Measurements from ENCODE around the gene CDH4.

CDH4 gene

DNA sequence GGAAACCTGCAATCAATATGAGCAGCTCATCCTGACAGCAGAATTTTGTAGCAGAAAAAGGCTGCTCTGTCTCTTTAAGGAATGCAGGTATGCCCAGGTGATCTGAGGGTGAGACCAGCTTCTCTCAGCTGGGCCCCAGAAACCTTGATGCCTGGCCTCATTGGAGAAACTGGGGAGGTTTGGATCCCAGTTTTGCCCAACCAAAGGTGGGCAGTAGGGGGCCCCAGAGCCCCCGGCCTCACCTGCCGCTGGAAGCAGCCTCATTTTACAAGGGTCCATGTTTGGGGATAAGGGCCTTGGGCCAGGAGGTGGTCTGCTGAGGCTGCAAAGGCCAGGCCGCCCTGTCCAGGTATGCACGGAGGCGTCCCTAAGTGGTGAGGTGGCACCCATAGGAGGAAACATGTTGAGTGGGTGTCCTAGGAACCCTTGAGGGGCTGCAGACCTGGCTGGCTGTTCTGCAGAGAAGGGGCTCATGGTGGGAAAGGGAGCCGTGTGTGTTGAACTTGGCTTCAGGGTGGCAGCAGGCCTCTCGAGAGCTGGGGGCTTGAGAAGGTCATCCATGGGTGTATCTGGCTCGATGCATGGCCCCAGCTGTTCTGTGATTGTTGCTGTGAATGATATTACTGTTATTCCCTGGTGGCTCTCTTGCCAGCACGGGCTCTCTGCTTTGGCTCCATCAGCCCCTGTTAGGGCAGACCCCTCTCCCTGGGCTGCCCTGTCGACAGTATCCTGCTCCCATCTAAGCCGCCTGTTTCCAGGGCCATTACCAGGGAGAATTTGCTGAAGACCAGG is 208.4 kb downstream of the CDH4 start:
- DNase-seq (ENCODE audit: low spot score) = no peak
- TF ChIP-seq, protein P1, sequence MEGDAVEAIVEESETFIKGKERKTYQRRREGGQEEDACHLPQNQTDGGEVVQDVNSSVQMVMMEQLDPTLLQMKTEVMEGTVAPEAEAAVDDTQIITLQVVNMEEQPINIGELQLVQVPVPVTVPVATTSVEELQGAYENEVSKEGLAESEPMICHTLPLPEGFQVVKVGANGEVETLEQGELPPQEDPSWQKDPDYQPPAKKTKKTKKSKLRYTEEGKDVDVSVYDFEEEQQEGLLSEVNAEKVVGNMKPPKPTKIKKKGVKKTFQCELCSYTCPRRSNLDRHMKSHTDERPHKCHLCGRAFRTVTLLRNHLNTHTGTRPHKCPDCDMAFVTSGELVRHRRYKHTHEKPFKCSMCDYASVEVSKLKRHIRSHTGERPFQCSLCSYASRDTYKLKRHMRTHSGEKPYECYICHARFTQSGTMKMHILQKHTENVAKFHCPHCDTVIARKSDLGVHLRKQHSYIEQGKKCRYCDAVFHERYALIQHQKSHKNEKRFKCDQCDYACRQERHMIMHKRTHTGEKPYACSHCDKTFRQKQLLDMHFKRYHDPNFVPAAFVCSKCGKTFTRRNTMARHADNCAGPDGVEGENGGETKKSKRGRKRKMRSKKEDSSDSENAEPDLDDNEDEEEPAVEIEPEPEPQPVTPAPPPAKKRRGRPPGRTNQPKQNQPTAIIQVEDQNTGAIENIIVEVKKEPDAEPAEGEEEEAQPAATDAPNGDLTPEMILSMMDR (IDR thresholded peaks at IDR 0.05; ENCODE audit: extremely low read depth, missing control alignments) = no peak

DNA sequence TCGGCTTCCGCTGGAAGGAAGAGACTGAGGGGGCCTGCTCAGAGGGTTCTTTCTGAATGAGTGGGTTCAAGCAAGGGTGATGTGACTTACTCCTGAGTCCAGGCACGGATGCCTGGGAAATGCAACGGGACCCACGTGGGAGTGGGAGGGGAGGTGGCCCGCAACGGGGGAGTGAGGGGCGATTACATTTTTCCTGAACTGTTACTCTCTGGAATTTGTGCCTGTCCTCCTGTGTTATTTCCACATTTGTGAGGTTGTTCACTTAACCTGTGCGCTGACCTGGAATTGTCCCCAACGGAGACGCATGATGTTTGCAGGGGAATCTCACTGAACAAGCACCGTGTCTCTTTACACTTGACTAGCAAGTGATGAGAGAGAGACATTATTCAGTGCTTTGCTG is 209.4 kb downstream of the CDH4 start:
- TF ChIP-seq, protein P1 (IDR thresholded peaks at IDR 0.05; ENCODE audit: extremely low read depth, missing control alignments) = no peak
- DNase-seq (ENCODE audit: low spot score) = no peak

DNA sequence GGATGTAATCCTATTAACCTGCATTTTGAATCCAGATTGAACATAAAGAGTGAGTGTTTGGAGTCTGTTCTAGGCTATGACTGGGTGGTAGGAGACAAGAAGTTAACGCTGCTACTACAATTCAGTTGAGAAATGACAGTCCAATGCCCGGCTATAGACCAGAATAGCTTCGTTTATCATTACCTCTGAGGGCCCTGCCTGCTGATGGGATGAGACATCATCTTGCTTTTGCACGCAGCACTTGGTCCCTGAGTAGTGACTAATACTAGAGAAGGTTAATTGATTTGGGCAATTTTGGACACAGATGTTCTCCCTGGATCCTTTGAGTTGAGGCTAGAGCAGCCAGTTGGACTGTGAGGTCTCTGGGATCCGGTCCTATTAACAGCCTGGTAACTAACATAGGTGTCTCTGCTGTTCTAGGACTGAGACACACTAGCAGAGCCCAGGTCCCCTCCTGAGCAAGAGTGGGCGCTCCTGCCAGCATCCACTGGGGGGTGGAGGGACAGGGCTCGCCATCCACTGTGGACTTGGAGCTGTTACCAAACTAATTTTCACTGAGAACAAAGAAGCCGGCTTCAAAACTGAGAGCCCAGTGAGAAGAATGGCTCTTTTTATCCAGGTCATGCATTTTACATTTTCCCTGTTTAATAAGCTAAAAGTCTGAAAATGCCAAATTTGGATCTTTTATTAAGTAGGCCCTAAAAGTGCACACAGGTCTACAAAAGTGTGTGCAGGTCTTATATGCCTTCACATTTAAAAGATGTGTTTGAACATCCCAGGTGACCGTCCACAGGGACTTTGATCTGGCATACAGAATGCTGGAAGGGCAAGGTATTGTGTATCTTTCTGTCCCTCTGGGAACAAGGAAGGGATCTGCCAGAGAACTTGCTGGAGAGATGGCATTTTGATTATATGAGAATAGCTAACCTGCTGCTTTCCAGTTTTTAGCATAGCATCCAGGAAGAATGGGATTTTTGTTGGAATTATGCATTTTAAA is 212.5 kb downstream of the CDH4 start:
- DNase-seq (ENCODE audit: low spot score) = no peak
- TF ChIP-seq, protein P1 (IDR thresholded peaks at IDR 0.05; ENCODE audit: extremely low read depth, missing control alignments) = no peak

DNA sequence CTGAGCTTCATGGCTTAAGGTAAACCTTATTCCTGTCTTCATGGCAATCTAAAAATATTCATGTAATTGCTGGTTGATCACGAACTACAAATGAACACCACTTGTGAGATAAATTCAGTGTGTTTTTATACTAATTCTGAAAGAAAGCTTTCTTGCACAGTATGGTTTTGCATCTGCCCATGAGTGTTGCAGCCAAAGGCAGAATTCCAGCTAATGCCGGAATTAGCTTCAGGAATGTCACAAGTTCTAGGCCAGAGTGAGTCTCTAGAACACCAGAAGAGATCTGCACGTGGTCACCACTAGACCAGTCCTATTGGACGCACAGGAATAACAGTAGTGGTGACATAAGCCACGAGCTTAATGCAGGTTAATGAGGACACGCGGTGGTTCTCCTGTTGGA is 223.7 kb downstream of the CDH4 start:
- TF ChIP-seq, protein P1 (IDR thresholded peaks at IDR 0.05; ENCODE audit: extremely low read depth, missing control alignments) = no peak

DNA sequence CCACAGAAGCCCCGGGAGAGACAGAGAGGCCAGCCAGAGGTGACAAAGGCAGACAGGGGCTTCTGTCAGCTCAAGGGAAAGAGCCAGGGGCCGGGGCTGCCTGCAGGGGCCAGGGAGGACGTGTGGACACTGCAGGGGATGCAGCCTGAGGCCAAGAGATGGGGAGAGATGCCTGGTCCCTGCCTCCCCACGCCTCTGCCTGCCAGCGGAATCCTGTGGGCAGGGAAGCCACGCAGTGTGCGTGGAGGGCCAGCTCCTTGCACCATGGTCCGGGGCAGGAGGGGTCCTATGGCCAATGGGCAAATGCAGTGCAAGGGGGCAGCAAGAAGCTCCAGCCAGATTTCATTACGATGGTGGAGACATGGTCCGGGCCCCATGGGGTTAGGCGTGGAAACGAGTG is 224.9 kb downstream of the CDH4 start:
- TF ChIP-seq, protein P1 (IDR thresholded peaks at IDR 0.05; ENCODE audit: extremely low read depth, missing control alignments) = no peak
- no peak for DNase-seq (ENCODE audit: low spot score)

More for the DNA sequence above, 223.7 kb downstream of the CDH4 start:
- DNase-seq (ENCODE audit: low spot score) = no peak

DNA sequence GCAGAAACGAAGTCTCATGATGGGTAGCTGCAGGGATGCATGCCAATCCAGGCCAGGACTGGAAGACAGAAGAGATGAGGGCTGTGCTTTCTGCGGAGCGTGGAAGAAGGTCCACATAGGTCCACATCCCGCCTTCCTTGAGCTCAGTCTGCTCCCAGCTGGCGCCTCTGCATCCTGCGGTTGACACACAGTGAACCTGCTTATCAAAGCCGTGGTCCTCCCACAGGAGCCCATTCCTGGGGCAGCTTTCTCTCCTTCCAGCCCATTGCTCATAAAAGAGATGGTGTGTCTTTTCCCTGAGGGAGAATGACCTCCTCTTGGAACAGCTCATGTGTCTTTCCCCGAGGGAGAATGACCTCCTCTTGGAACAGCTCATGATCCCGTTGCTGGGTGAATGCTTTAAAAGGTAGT is 225.4 kb downstream of the CDH4 start:
- DNase-seq (ENCODE audit: low spot score) = no peak
- TF ChIP-seq, protein P1 (IDR thresholded peaks at IDR 0.05; ENCODE audit: extremely low read depth, missing control alignments) = no peak

DNA sequence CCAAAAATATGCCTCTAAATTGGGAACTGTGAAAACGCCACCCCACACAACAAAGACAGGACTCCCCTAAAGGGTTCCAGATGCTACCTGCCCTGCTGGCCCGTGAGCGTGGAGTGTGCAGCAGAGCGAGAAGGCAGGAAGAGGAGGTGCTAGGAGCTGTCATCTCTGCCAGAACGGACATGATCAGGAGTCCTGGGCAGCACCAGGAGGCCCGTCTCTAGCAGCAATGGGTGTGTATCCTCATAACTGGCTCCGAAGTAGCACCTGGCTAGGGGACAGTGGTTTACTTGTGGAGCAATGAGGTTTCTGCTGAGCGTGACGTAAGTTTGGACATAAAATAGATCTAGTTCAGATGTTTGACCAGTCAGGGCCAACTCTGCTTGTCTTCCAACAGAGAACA is 226.0 kb downstream of the CDH4 start:
- TF ChIP-seq, protein P1 (IDR thresholded peaks at IDR 0.05; ENCODE audit: extremely low read depth, missing control alignments) = no peak
- DNase-seq (ENCODE audit: low spot score) = no peak

Data from GM20000 (cell line).